Measurements from ENCODE around the gene LPP.

DNA sequence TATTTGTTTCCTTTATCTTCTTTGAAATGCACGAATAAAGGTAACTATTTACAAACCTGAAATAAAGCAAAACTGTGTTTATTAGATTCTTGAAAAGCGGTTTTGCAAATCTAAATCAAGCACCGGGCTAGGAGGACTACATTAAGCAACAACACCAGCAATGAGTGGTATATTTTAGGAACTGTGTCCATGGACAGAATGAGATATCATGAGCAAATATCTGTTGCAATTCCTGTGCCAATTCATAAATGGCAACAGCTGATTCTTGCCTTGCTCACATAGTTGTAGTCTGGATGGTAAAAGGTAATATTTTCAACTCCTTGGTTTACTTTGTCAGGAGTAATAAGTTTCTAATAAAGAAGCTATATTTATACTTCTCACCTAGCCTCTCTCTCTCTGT is 403.3 kb downstream of the LPP start:
- TF ChIP-seq, protein P1, sequence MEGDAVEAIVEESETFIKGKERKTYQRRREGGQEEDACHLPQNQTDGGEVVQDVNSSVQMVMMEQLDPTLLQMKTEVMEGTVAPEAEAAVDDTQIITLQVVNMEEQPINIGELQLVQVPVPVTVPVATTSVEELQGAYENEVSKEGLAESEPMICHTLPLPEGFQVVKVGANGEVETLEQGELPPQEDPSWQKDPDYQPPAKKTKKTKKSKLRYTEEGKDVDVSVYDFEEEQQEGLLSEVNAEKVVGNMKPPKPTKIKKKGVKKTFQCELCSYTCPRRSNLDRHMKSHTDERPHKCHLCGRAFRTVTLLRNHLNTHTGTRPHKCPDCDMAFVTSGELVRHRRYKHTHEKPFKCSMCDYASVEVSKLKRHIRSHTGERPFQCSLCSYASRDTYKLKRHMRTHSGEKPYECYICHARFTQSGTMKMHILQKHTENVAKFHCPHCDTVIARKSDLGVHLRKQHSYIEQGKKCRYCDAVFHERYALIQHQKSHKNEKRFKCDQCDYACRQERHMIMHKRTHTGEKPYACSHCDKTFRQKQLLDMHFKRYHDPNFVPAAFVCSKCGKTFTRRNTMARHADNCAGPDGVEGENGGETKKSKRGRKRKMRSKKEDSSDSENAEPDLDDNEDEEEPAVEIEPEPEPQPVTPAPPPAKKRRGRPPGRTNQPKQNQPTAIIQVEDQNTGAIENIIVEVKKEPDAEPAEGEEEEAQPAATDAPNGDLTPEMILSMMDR (IDR thresholded peaks at IDR 0.05): no peak
- TF ChIP-seq RAD21 (conservative IDR thresholded peaks at IDR 0.05 in 1 of 2, IDR thresholded peaks at IDR 0.05 in 1 of 2): no peak
- TF ChIP-seq SMC3 (IDR thresholded peaks at IDR 0.05): no peak
- TF ChIP-seq POLR2A (IDR thresholded peaks at IDR 0.05; ENCODE audit: low read length): no peak
- no peak for TF ChIP-seq EP300 (IDR thresholded peaks at IDR 0.05)
- TF ChIP-seq MYC (IDR thresholded peaks at IDR 0.05; ENCODE audit: borderline replicate concordance, low read length): no peak
